DOHH2 (cell line): ENCODE results near the gene STX12.

Experiments used
- EZH2phosphoT487 ChIP-seq: fragments of 200-600 bp; sonication (generic); IDR thresholded peaks from 2 replicates; pipeline ENCODE4 v1.6.1; 2017; ENCODE audit warnings: borderline replicate concordance, mild to moderate bottlenecking, antibody characterized with exemption, low read length, moderate library complexity, mixed read lengths
- TF ChIP-seq, protein P1 (sequence below): fragments of 200-600 bp; sonication (generic); IDR thresholded peaks from one replicate; pipeline ENCODE4 v1.5.1; 2014; ENCODE audit warnings: antibody characterized with exemption, mild to moderate bottlenecking, low read depth, low read length; ENCODE audit not compliant: poor library complexity, severe bottlenecking

DNA sequence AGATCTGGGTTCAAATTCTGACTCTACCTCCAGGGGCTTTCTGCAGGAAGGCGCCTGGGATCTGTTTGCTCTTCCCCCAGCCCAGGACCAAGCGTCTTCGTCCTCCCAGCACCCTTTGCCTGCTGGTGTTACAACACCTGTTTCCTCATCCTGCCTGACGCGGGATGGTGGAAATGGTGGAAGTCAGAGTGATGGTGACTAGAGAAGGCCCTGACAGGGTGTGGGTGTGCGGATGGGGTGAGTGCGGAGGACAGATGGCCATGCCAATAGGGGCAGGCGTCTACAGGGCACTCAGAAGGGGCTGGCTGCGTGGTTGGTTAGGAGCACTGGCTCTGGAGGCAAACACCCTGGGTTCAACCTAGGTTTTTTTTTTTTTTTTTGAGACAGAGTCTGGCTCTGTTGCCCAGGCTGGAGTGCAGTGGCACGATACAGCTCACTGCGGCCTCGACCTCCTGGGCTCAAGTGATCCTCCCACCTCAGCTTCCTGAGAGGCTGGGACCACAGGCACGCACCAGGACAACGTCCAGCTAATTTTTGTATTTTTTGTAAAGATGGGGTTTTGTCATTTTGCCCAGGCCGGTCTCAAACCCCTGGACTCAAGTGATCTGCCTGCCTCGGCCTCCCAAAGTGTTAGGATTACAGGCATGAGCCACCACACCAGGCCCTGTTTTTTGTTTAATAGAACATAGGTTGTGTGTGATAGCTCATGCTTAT, 100.8 kb downstream of the STX12 start:
- TF ChIP-seq, protein P1, sequence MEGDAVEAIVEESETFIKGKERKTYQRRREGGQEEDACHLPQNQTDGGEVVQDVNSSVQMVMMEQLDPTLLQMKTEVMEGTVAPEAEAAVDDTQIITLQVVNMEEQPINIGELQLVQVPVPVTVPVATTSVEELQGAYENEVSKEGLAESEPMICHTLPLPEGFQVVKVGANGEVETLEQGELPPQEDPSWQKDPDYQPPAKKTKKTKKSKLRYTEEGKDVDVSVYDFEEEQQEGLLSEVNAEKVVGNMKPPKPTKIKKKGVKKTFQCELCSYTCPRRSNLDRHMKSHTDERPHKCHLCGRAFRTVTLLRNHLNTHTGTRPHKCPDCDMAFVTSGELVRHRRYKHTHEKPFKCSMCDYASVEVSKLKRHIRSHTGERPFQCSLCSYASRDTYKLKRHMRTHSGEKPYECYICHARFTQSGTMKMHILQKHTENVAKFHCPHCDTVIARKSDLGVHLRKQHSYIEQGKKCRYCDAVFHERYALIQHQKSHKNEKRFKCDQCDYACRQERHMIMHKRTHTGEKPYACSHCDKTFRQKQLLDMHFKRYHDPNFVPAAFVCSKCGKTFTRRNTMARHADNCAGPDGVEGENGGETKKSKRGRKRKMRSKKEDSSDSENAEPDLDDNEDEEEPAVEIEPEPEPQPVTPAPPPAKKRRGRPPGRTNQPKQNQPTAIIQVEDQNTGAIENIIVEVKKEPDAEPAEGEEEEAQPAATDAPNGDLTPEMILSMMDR: no peak
- no peak for TF ChIP-seq EZH2phosphoT487
